K562 (cell line): ENCODE data around the gene KCNMB1. TPM values are rescaled to one million over a fixed set of nuclear protein-coding genes. Genes with fewer than 3 reads are reported as not detected.

Experiments used
- ATAC-seq: fragments of 200-7000 bp; cut with Tn5 transposase; 3 replicates; pipeline ENCODE4 v1.9.1; 2020; ENCODE audit warnings: moderate library complexity
- BruUV-seq: library from RNA; stranded (reverse); fragments of 400-500 nt; replicated peaks from 2 replicates; lab custom pipeline; 2021; lab: Mats Ljungman, UMichigan
- CTCF ChIA-PET: fragments of 300-600 bp; formaldehyde crosslinking; extraction: SDS; loops from one replicate; lab custom pipeline; 2021; ENCODE audit warnings: low intra/inter-chr PET ratio; lab: Yijun Ruan, JAX
- POLR2A ChIA-PET: fragments of 300-600, 350-650 bp; sonication (Branson Sonifier 250); formaldehyde crosslinking; extraction: SDS; loops from one replicate; lab custom pipeline; 2021; ENCODE audit warnings: antibody characterized with exemption, inconsistent platforms; lab: Yijun Ruan, JAX
- DNase-seq, 4 experiments: peaks; one replicate each; pipeline versions ENCODE4 v3.0.0 to v3.0.0-alpha.2; 2011 to 2018; ENCODE audit warnings: low spot score in 3 of 4, mixed read lengths in 3 of 4; ENCODE audit errors: extremely low read depth in 1 of 4
- FAIRE-seq: peaks from 2 replicates; lab custom pipeline; 2011; peaks lifted over from hg19 to GRCh38; lab: Jason Lieb, UNC
- H2AFZ ChIP-seq: 2 replicates; pipeline ENCODE4 v1.6.0; 2011; ENCODE audit warnings: low read depth, low read length, control low read depth, inconsistent platforms
- H3K27ac ChIP-seq: fragments of 200-600 bp; 3 replicates; pipeline ENCODE4 v1.8.0; 2011; ENCODE audit warnings: low read depth, mild to moderate bottlenecking, control low read depth, inconsistent platforms, low read length, moderate library complexity, mixed read lengths; ENCODE audit errors: extremely low read depth
- H3K27me3 ChIP-seq, 2 experiments: fragments of 300-600 bp in 1 of 2; 2 replicates in 1 of 2; 3 replicates in 1 of 2; pipeline versions ENCODE4 v1.6.0 to v1.8.0; 2011; ENCODE audit warnings: inconsistent platforms in 2 of 2, low read length in 2 of 2, mild to moderate bottlenecking in 1 of 2, mixed read lengths in 1 of 2, moderate library complexity in 1 of 2; ENCODE audit not compliant: control insufficient read depth in 2 of 2, insufficient read depth in 2 of 2
- H3K36me3 ChIP-seq: fragments of 300-600 bp; 3 replicates; pipeline ENCODE4 v1.8.0; 2011; ENCODE audit warnings: mild to moderate bottlenecking, low read length, inconsistent platforms; ENCODE audit not compliant: control insufficient read depth, insufficient read depth
- H3K4me1 ChIP-seq, 2 experiments: fragments of 200-600 bp in 1 of 2; replicated peaks in 1 of 2; 2 replicates in 1 of 2; 3 replicates in 1 of 2; pipeline versions ENCODE4 v1.5.1 to v1.8.0; 2011; ENCODE audit warnings: inconsistent platforms in 2 of 2, low read length in 2 of 2, mild to moderate bottlenecking in 1 of 2, mixed read lengths in 1 of 2, moderate library complexity in 1 of 2; ENCODE audit not compliant: control insufficient read depth in 2 of 2, insufficient read depth in 2 of 2
- H3K4me2 ChIP-seq: 2 replicates; pipeline ENCODE4 v1.6.1; 2011; ENCODE audit warnings: low read length, control low read depth, inconsistent platforms, mixed read lengths; ENCODE audit not compliant: insufficient read depth
- H3K4me3 ChIP-seq: fragments of 200-600 bp; sonication (generic), shearing (Covaris generic); 2 replicates; pipeline ENCODE4 v1.5.1; 2016; ENCODE audit warnings: control low read depth, inconsistent platforms
- H3K79me2 ChIP-seq: fragments of 200-600 bp; 3 replicates; pipeline ENCODE4 v1.8.0; 2011; ENCODE audit warnings: low read length, inconsistent platforms; ENCODE audit not compliant: control insufficient read depth, insufficient read depth
- H3K9ac ChIP-seq, 2 experiments: 2 replicates each; pipeline versions ENCODE4 v1.6.0 to v1.6.1; 2011; ENCODE audit warnings: low read depth in 2 of 2, low read length in 2 of 2, control low read depth in 1 of 2, inconsistent platforms in 1 of 2, mild to moderate bottlenecking in 1 of 2, mixed read lengths in 1 of 2; ENCODE audit not compliant: insufficient read depth in 1 of 2
- H3K9me1 ChIP-seq: one replicate; pipeline ENCODE4 v1.6.0; 2011; ENCODE audit warnings: inconsistent platforms, mild to moderate bottlenecking, low read length, moderate library complexity; ENCODE audit not compliant: control insufficient read depth, insufficient read depth
- H3K9me3 ChIP-seq: replicated peaks from 2 replicates; pipeline ENCODE4 v1.5.1; 2011; ENCODE audit warnings: low read depth, low read length, inconsistent platforms; ENCODE audit not compliant: control insufficient read depth, insufficient read depth
- H4K20me1 ChIP-seq: replicated peaks from 2 replicates; pipeline ENCODE4 v1.6.1; 2011; ENCODE audit warnings: low read length, inconsistent platforms, mixed read lengths; ENCODE audit not compliant: control insufficient read depth, insufficient read depth
- CREM ChIP-seq: IDR thresholded peaks from 2 replicates; pipeline ENCODE4 v1.6.1; 2014; ENCODE audit warnings: antibody characterized with exemption, low read depth
- CTBP1 ChIP-seq: fragments of 450-650 bp; IDR thresholded peaks from 2 replicates; pipeline ENCODE4 v1.6.1; 2016; ENCODE audit warnings: borderline replicate concordance
- EGR1 ChIP-seq: fragments of 450-650 bp; conservative IDR thresholded peaks from 2 replicates; pipeline ENCODE4 v1.6.1; 2017; ENCODE audit warnings: mild to moderate bottlenecking
- ESRRA ChIP-seq: fragments of 450-650 bp; IDR thresholded peaks from 2 replicates; pipeline ENCODE4 v1.6.1; 2014; ENCODE audit warnings: low read depth, mild to moderate bottlenecking, moderate library complexity, borderline replicate concordance
- HNRNPH1 ChIP-seq: fragments of 200-400 bp; formaldehyde crosslinking; optimal IDR thresholded peaks from 2 replicates; pipeline ENCODE3; 2017; ENCODE audit warnings: low read depth, mild to moderate bottlenecking, low read length, moderate library complexity
- L3MBTL2 ChIP-seq: fragments of 450-650 bp; IDR thresholded peaks from 2 replicates; pipeline ENCODE4 v1.6.1; 2016; ENCODE audit warnings: mild to moderate bottlenecking, moderate library complexity
- LCOR ChIP-seq: sonication (generic); formaldehyde crosslinking; IDR thresholded peaks from 2 replicates; pipeline ENCODE4 v1.8.0; 2022; ENCODE audit warnings: mild to moderate bottlenecking, missing genetic modification reagents
- NRF1 ChIP-seq, 2 experiments: fragments of 450-650 bp; IDR thresholded peaks in 1 of 2; conservative IDR thresholded peaks in 1 of 2; 2 replicates each; pipeline ENCODE4 v1.6.1; 2014; ENCODE audit warnings: mild to moderate bottlenecking in 2 of 2
- RCOR1 ChIP-seq, 2 experiments: IDR thresholded peaks; 2 replicates each; pipeline ENCODE4 v1.6.1; 2012; ENCODE audit warnings: low read depth in 2 of 2, low read length in 2 of 2, borderline replicate concordance in 1 of 2, improper control_type of control experiment in 1 of 2
- RNF2 ChIP-seq: sonication (generic); IDR thresholded peaks from 2 replicates; pipeline ENCODE4 v1.6.1; 2016
- SMAD3 ChIP-seq: fragments of 450-650 bp; formaldehyde crosslinking; conservative IDR thresholded peaks from 2 replicates; pipeline ENCODE4 v1.4.0; 2020; ENCODE audit warnings: mild to moderate bottlenecking
- SMARCA5 ChIP-seq: fragments of 450-650 bp; IDR thresholded peaks from 2 replicates; pipeline ENCODE4 v1.6.1; 2016
- ZFX ChIP-seq: sonication (generic); formaldehyde crosslinking; IDR thresholded peaks from 2 replicates; pipeline ENCODE4 v1.8.0; 2022; ENCODE audit warnings: mild to moderate bottlenecking, missing genetic modification reagents, moderate library complexity
- ZNF707 ChIP-seq: fragments of 250-450 bp; sonication (Bioruptor Pico); conservative IDR thresholded peaks from 2 replicates; pipeline ENCODE4 v1.8.0; 2022; ENCODE audit warnings: inconsistent platforms, mild to moderate bottlenecking, moderate library complexity
- WGBS: fragments of 100-300 bp; shearing (Covaris generic); methylation state at CpG from one replicate; pipeline ENCODE4 v1.1.6; 2016; ENCODE audit warnings: low coverage, mixed read lengths; ENCODE audit not compliant: insufficient coverage; ENCODE audit errors: missing lambda C conversion rate; 5-methylcytosine and 5-hydroxymethylcytosine counted together
- in situ Hi-C: fragments of 300-500 bp; cut with MboI; formaldehyde crosslinking; loops from 4 replicates; pipeline ENCODE4 v1.15.0; 2018; ENCODE audit warnings: inconsistent platforms, mixed read lengths
- intact Hi-C: fragments of 100-400 bp; cut with micrococcal nuclease; formaldehyde crosslinking; loops from 2 replicates; pipeline ENCODE4 v1.14.2; 2022
- polyA plus RNA-seq, 8 experiments: library from polyadenylated mRNA; depleted of rRNA in 4 of 8; stranded (reverse) in 5 of 8; unstranded in 3 of 8; fragments of >200 nt; fragmentation: Nextera tagmentation in 2 of 8; fragmentation: Illumina TruSeq in 1 of 8; extraction: Ambion mirVana in 2 of 8; extraction: Trizol in 1 of 8; gene quantifications; 2 replicates each; pipeline versions ENCODE4 v1.2.1 to v1.2.3, GENCODE V29; 2011 to 2014; ENCODE audit warnings: inconsistent platforms in 1 of 8, missing spikeins in 1 of 8
- total RNA-seq, 7 experiments: library from RNA; depleted of rRNA in 6 of 7; stranded (reverse); fragments of >200 nt in 6 of 7; fragmentation: Illumina TruSeq in 2 of 7; extraction: Trizol in 2 of 7; gene quantifications; 2 replicates each; pipeline versions ENCODE4 v1.2.1 to v1.2.3, GENCODE V29; 2011 to 2021; ENCODE audit warnings: low replicate concordance in 1 of 7
- TF ChIP-seq, protein P1 (sequence below), 2 experiments: IDR thresholded peaks; 2 replicates each; pipeline ENCODE4 v1.6.1; 2012; ENCODE audit warnings: improper control_type of control experiment in 2 of 2, low read depth in 2 of 2, low read length in 2 of 2, borderline replicate concordance in 1 of 2
- TF ChIP-seq, protein P2 (sequence below), 2 experiments: IDR thresholded peaks; 2 replicates each; pipeline ENCODE4 v1.6.1; 2011; ENCODE audit warnings: borderline replicate concordance in 1 of 2, control low read depth in 1 of 2, low read depth in 1 of 2, low read length in 1 of 2, mild to moderate bottlenecking in 1 of 2, mixed read lengths in 1 of 2, moderate library complexity in 1 of 2; ENCODE audit not compliant: insufficient read depth in 1 of 2, insufficient read length in 1 of 2, poor library complexity in 1 of 2, severe bottlenecking in 1 of 2; ENCODE audit errors: extremely low read depth in 1 of 2
- TF ChIP-seq, protein P3 (sequence below): sonication (generic); formaldehyde crosslinking; IDR thresholded peaks from 2 replicates; pipeline ENCODE4 v1.8.0; 2022; ENCODE audit warnings: missing genetic modification reagents, mild to moderate bottlenecking, moderate library complexity, borderline replicate concordance

Gene KCNMB1
- total and polyA plus RNA-seq, 9 of the 15 experiments (the other 6 are each of a cell fraction or from before 2014, with no cell fraction given), result not detected

DNA sequence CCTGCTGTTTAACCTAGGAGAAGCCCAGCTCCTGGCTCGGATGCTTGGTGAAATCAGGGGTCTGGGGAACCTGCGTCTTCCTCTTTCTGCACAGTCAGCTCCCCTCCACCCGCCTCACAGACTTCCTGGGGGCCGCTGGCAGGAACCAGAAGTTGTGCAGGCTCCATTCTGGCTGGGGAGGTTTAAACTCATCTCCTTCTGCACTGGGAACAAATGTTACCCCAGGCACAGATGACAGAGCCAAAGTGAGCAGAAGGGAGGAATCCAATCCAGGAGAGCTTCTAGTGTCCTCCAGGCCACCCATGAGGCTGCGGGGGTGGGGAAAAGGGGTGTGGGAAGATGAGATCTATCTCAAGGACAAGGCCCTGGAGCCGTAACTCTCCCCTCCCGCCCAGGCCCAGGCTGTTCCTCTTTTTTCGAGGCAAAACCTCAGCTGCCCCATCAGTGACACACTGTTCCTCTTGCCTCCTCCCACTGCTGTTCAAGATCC lies 31.2 kb downstream of the KCNMB1 start:
- 3% methylated on average over 7 of the region's 8 CpGs for WGBS
- intact Hi-C loops (loop anchor here (5.0 kb wide), 1 partner anchor 54 kb away; no protein-coding TSS in a partner anchor), in situ Hi-C loops (no loop called here)
- Histone ChIP-seq H3K9me1 (no peaks in the 10 kb centered on the region), H2AFZ (peak overlapping the region; percentile 19; the same call in 1 of the 2 replicates), H3K4me2 (no peak overlapping the region; the same call in 1 of the 2 replicates), H3K4me1 (peaks cover 0 to 10% of the 10 kb centered on the region in 2 experiments), H4K20me1 (no peaks in the 10 kb centered on the region; the same call in none of the 2 replicates), H3K4me3 (no peak overlapping the region), H3K27ac (no peak overlapping the region), H3K9me3 (no peaks in the 10 kb centered on the region), H3K79me2 (no peaks in the 10 kb centered on the region), H3K9ac (no peak overlapping the region), H3K27me3 (peaks cover 20 to 40% of the 10 kb centered on the region in 2 experiments), H3K36me3 (no peaks in the 10 kb centered on the region)
- BruUV-seq, result no TSS peak
- ChIA-PET POLR2A (no interaction called here), CTCF (no interaction called here)
- DNase-seq (peak; percentile 54 to 64 (median 56)), ATAC-seq (peak; percentile 75), FAIRE-seq (peak; percentile 67)
- TF ChIP-seq ZFX, result peak; percentile 46; the same call in 1 of the 2 replicates
- TF ChIP-seq ESRRA, result peak; percentile 64
- TF ChIP-seq ZNF707, result no peak
- TF ChIP-seq RNF2, result 0 out of 2 replicates have a peak, but pooled peaks have one; percentile 13
- peak; percentile 46; the same call in 1 of the 2 replicates for TF ChIP-seq L3MBTL2
- TF ChIP-seq SMAD3, result no peak
- TF ChIP-seq RCOR1 (IDR thresholded peaks at IDR 0.05; ENCODE audit: borderline replicate concordance in 1 of 2, low read depth in 2 of 2, low read length in 2 of 2), result peak in 1 of 2 experiments; percentile 65; a peak in 1 of 4 replicates
- TF ChIP-seq EGR1, result peak; percentile 46; the same call in 1 of the 2 replicates
- peak; percentile 67; the same call in 1 of the 2 replicates for TF ChIP-seq CTBP1
- TF ChIP-seq, protein P1, sequence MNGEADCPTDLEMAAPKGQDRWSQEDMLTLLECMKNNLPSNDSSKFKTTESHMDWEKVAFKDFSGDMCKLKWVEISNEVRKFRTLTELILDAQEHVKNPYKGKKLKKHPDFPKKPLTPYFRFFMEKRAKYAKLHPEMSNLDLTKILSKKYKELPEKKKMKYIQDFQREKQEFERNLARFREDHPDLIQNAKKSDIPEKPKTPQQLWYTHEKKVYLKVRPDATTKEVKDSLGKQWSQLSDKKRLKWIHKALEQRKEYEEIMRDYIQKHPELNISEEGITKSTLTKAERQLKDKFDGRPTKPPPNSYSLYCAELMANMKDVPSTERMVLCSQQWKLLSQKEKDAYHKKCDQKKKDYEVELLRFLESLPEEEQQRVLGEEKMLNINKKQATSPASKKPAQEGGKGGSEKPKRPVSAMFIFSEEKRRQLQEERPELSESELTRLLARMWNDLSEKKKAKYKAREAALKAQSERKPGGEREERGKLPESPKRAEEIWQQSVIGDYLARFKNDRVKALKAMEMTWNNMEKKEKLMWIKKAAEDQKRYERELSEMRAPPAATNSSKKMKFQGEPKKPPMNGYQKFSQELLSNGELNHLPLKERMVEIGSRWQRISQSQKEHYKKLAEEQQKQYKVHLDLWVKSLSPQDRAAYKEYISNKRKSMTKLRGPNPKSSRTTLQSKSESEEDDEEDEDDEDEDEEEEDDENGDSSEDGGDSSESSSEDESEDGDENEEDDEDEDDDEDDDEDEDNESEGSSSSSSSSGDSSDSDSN (IDR thresholded peaks at IDR 0.05; ENCODE audit: borderline replicate concordance in 1 of 2, low read depth in 2 of 2, low read length in 2 of 2), result 0 out of 4 replicates have a peak, but pooled peaks of 1 of the 2 experiments have one; percentile 32
- no peak for TF ChIP-seq HNRNPH1
- peak; percentile 34; the same call in 1 of the 2 replicates for TF ChIP-seq CREM
- TF ChIP-seq, protein P2, sequence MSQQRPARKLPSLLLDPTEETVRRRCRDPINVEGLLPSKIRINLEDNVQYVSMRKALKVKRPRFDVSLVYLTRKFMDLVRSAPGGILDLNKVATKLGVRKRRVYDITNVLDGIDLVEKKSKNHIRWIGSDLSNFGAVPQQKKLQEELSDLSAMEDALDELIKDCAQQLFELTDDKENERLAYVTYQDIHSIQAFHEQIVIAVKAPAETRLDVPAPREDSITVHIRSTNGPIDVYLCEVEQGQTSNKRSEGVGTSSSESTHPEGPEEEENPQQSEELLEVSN (IDR thresholded peaks at IDR 0.05; ENCODE audit: borderline replicate concordance in 1 of 2, extremely low read depth in 1 of 2, insufficient read depth in 1 of 2, insufficient read length in 1 of 2, low read depth in 1 of 2, low read length in 1 of 2, poor library complexity in 1 of 2, severe bottlenecking in 1 of 2), result peak; percentile 32 to 42
- TF ChIP-seq LCOR (CRISPR knock-in tag), result 0 out of 2 replicates have a peak, but pooled peaks have one; percentile 19
- TF ChIP-seq NRF1 (conservative IDR thresholded peaks at IDR 0.05 in 1 of 2, IDR thresholded peaks at IDR 0.05 in 1 of 2), result peak in 1 of 2 experiments; percentile 26; a peak in 1 of 4 replicates
- TF ChIP-seq, protein P3, sequence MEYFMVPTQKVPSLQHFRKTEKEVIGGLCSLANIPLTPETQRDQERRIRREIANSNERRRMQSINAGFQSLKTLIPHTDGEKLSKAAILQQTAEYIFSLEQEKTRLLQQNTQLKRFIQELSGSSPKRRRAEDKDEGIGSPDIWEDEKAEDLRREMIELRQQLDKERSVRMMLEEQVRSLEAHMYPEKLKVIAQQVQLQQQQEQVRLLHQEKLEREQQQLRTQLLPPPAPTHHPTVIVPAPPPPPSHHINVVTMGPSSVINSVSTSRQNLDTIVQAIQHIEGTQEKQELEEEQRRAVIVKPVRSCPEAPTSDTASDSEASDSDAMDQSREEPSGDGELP (CRISPR knock-in tag), result peak; percentile 41; the same call in 1 of the 2 replicates
- no peak for TF ChIP-seq SMARCA5
